ENCODE measurements around the gene POLL.

DNA sequence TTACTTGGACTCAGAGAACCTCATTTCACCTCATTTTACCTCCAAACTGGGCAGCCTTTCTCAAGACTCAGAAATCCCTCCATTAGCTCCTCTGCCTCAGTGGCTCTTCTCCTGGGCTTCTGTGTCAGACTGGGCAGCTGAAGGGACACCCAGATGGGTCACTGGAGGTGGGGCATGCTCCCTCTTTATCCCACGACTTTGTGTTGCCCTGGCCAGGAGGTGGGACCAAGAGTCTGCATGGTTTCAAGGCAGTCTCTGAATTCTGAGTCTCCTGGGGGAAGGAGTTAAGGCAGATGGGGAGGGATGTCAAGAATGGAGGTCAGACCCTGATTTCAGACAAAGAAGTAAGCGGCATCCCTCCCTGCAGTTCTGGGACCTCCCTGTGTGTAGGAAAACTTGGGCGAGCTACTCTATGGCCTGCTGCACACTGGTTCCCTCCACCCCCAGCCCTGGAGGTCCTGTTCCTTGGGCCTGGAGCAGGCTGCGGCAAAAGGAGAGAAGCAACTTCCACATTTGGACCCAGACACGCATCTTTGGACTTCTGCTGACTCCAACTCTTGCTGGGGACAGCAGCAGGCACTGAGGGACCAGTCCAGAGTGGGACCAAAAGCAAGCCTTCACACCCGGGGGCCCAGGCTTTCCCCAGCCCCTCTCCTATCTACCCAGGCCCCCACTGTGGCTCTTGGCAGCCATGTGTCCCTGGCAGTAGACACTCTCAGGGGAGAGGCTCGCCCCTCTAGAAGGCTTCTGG, 10.8 kb downstream of the POLL start:
- TF ChIP-seq, protein P1, sequence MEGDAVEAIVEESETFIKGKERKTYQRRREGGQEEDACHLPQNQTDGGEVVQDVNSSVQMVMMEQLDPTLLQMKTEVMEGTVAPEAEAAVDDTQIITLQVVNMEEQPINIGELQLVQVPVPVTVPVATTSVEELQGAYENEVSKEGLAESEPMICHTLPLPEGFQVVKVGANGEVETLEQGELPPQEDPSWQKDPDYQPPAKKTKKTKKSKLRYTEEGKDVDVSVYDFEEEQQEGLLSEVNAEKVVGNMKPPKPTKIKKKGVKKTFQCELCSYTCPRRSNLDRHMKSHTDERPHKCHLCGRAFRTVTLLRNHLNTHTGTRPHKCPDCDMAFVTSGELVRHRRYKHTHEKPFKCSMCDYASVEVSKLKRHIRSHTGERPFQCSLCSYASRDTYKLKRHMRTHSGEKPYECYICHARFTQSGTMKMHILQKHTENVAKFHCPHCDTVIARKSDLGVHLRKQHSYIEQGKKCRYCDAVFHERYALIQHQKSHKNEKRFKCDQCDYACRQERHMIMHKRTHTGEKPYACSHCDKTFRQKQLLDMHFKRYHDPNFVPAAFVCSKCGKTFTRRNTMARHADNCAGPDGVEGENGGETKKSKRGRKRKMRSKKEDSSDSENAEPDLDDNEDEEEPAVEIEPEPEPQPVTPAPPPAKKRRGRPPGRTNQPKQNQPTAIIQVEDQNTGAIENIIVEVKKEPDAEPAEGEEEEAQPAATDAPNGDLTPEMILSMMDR (conservative IDR thresholded peaks at IDR 0.05) = no peak
- no peak for TF ChIP-seq EZH2 (IDR thresholded peaks at IDR 0.05; ENCODE audit: low read depth)

Data from PC-9 (cell line).